GM12878 (cell line): ENCODE measurements around the gene AK5.

ENCODE experiments used
- EZH2 ChIP-seq: IDR thresholded peaks from 2 replicates; pipeline ENCODE4 v1.6.1; 2012; ENCODE audit warnings: low read depth, mild to moderate bottlenecking, control low read depth, inconsistent platforms, low read length, borderline replicate concordance; ENCODE audit not compliant: control insufficient read depth
- JUND ChIP-seq: IDR thresholded peaks from 2 replicates; pipeline ENCODE4 v1.6.1; 2012; ENCODE audit warnings: low read depth, mild to moderate bottlenecking, low read length, improper control_type of control experiment, moderate library complexity
- NFYA ChIP-seq: IDR thresholded peaks from 2 replicates; pipeline ENCODE4 v1.6.1; 2011; ENCODE audit warnings: low read depth, mild to moderate bottlenecking, low read length, improper control_type of control experiment, borderline replicate concordance
- SIN3A ChIP-seq: IDR thresholded peaks from 2 replicates; pipeline ENCODE4 v1.6.1; 2012; ENCODE audit warnings: low read depth, low read length, improper control_type of control experiment
- SMC3 ChIP-seq: IDR thresholded peaks from 2 replicates; pipeline ENCODE4 v1.6.1; 2011; ENCODE audit warnings: low read length, improper control_type of control experiment, borderline replicate concordance
- ZNF24 ChIP-seq: fragments of 450-650 bp; IDR thresholded peaks from 2 replicates; pipeline ENCODE4 v1.6.1; 2017; ENCODE audit warnings: antibody characterized with exemption, mild to moderate bottlenecking
- TF ChIP-seq, protein P1 (sequence below), 3 experiments: IDR thresholded peaks in 2 of 3; conservative IDR thresholded peaks in 1 of 3; 2 replicates each; pipeline ENCODE4 v1.5.1; 2011; ENCODE audit warnings: low read depth in 3 of 3, low read length in 3 of 3, mild to moderate bottlenecking in 3 of 3, control low read depth in 2 of 3, moderate library complexity in 2 of 3, inconsistent platforms in 1 of 3, mixed read lengths in 1 of 3; ENCODE audit not compliant: control insufficient read depth in 2 of 3, insufficient read depth in 1 of 3; ENCODE audit errors: extremely low read depth in 1 of 3
- TF ChIP-seq, protein P2 (sequence below): fragments of 450-650 bp; IDR thresholded peaks from 2 replicates; pipeline ENCODE4 v1.6.1; 2017; ENCODE audit warnings: antibody characterized with exemption, mild to moderate bottlenecking, moderate library complexity

DNA sequence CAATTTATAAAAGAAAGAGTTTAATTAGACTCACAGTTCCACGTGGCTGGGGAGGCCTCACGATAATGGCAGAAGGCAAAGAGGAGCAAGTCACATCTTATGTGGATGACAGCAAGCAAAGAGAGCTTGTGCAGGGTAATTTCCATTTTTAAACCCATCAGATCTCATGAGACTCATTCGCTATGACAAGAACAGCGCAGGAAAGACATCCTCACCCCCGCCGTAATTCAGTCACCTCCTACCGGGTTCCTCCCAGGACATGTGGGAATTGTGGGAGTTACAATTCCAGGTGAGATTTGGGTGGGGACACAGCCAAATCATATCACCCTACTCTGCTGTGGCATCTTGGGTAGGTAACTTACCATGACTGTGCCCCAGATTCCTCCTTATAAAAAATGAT is 79.8 kb downstream of the AK5 start:
- TF ChIP-seq EZH2 (no peak), NFYA (no peak), ZNF24 (no peak), SMC3 (no peak), JUND (no peak), SIN3A (no peak)
- TF ChIP-seq, protein P1, sequence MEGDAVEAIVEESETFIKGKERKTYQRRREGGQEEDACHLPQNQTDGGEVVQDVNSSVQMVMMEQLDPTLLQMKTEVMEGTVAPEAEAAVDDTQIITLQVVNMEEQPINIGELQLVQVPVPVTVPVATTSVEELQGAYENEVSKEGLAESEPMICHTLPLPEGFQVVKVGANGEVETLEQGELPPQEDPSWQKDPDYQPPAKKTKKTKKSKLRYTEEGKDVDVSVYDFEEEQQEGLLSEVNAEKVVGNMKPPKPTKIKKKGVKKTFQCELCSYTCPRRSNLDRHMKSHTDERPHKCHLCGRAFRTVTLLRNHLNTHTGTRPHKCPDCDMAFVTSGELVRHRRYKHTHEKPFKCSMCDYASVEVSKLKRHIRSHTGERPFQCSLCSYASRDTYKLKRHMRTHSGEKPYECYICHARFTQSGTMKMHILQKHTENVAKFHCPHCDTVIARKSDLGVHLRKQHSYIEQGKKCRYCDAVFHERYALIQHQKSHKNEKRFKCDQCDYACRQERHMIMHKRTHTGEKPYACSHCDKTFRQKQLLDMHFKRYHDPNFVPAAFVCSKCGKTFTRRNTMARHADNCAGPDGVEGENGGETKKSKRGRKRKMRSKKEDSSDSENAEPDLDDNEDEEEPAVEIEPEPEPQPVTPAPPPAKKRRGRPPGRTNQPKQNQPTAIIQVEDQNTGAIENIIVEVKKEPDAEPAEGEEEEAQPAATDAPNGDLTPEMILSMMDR (IDR thresholded peaks at IDR 0.05 in 2 of 3, conservative IDR thresholded peaks at IDR 0.05 in 1 of 3; ENCODE audit: control insufficient read depth in 2 of 3, extremely low read depth in 1 of 3, insufficient read depth in 1 of 3, low read depth in 3 of 3, low read length in 3 of 3), result no peak
- TF ChIP-seq, protein P2, sequence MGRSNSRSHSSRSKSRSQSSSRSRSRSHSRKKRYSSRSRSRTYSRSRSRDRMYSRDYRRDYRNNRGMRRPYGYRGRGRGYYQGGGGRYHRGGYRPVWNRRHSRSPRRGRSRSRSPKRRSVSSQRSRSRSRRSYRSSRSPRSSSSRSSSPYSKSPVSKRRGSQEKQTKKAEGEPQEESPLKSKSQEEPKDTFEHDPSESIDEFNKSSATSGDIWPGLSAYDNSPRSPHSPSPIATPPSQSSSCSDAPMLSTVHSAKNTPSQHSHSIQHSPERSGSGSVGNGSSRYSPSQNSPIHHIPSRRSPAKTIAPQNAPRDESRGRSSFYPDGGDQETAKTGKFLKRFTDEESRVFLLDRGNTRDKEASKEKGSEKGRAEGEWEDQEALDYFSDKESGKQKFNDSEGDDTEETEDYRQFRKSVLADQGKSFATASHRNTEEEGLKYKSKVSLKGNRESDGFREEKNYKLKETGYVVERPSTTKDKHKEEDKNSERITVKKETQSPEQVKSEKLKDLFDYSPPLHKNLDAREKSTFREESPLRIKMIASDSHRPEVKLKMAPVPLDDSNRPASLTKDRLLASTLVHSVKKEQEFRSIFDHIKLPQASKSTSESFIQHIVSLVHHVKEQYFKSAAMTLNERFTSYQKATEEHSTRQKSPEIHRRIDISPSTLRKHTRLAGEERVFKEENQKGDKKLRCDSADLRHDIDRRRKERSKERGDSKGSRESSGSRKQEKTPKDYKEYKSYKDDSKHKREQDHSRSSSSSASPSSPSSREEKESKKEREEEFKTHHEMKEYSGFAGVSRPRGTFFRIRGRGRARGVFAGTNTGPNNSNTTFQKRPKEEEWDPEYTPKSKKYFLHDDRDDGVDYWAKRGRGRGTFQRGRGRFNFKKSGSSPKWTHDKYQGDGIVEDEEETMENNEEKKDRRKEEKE, result no peak
